Measurements from ENCODE around the gene HNRNPLL.

HNRNPLL gene

GRCh38 chr2:38527338-38528007 is 75.3 kb downstream of the HNRNPLL start:
- DNase-seq, result no peak

GRCh38 chr2:38526195-38526594 is 76.5 kb downstream of the HNRNPLL start:
- no peak for DNase-seq

- no peak for DNase-seq
These were observed 78.1 kb downstream of the HNRNPLL start for GRCh38 chr2:38524580-38524979.

- no peak for DNase-seq
These were observed 78.8 kb downstream of the HNRNPLL start for GRCh38 chr2:38523728-38524437.

GRCh38 chr2:38522754-38523349 is 79.9 kb downstream of the HNRNPLL start:
- no peak for DNase-seq

- DNase-seq, result no peak
These were observed 80.9 kb downstream of the HNRNPLL start for GRCh38 chr2:38521835-38522234.

- DNase-seq, result no peak
These were observed 85.4 kb downstream of the HNRNPLL start for GRCh38 chr2:38517284-38517683.

GRCh38 chr2:38516526-38516925 is 86.2 kb downstream of the HNRNPLL start:
- no peak for DNase-seq

- no peak for DNase-seq
These were observed 86.6 kb downstream of the HNRNPLL start for GRCh38 chr2:38516122-38516521.

GRCh38 chr2:38515155-38516074 is 87.3 kb downstream of the HNRNPLL start:
- no peak for DNase-seq

GRCh38 chr2:38514603-38515154 is 88.0 kb downstream of the HNRNPLL start:
- DNase-seq, result no peak

- DNase-seq, result no peak
These were observed 90.5 kb downstream of the HNRNPLL start for GRCh38 chr2:38512211-38512610.

Measured in CD4-positive, alpha-beta T cell treated with Interleukin-1 beta for 1 hour (primary cell).